Fibroblast of mammary gland (primary cell): ENCODE measurements around the gene MC1R.
A peak's percentile ranks its signal among the peaks of the same experiment; 100 is the strongest.

Source experiments
- DNase-seq: peaks from one replicate; pipeline ENCODE4 v3.0.0-alpha.2; 2010; ENCODE audit warnings: low read depth
- H3K4me3 ChIP-seq: 2 replicates; pipeline ENCODE4 v1.5.1; 2011; ENCODE audit warnings: low read depth, mild to moderate bottlenecking, low read length, moderate library complexity; ENCODE audit not compliant: control insufficient read depth
- TF ChIP-seq, protein P1 (sequence below): conservative IDR thresholded peaks from 2 replicates; pipeline ENCODE4 v1.5.1; 2011; ENCODE audit warnings: low read depth, low read length, inconsistent platforms; ENCODE audit not compliant: control insufficient read depth, insufficient read depth

Gene MC1R

DNA sequence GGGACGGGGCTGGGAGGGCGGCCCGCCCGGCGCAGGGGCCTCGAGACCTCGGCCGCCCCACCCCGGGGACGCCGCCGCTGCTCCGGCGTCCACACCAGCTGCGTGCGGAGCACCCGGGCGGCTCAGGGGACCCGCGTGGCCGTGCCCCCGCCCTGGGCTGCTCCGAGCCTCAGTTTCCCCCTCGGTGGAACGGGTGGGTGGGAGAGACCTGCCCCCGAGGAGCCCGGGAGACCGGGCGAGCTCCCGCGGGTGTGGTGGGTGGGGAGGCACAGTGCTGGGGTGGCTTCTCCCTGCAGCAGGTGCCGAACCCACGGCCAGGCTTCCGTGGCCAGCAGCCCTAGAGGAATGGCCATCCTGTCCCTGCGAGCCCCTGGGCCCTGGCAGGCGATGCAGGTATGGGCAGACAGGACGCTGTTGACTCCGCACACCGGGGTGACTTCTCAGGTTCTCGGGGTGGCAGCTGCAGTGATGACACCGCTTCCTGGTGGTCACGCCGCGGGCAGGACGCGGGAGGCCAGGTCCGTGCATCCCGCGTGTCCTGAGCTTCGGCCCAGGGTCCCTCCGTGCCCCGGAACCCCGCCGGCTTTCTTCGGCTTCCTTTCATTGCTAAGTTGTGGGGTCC lies 30.6 kb downstream of the MC1R start:
- no peak for DNase-seq
- H3K4me3 ChIP-seq, result peak overlapping the region; percentile 54
- TF ChIP-seq, protein P1, sequence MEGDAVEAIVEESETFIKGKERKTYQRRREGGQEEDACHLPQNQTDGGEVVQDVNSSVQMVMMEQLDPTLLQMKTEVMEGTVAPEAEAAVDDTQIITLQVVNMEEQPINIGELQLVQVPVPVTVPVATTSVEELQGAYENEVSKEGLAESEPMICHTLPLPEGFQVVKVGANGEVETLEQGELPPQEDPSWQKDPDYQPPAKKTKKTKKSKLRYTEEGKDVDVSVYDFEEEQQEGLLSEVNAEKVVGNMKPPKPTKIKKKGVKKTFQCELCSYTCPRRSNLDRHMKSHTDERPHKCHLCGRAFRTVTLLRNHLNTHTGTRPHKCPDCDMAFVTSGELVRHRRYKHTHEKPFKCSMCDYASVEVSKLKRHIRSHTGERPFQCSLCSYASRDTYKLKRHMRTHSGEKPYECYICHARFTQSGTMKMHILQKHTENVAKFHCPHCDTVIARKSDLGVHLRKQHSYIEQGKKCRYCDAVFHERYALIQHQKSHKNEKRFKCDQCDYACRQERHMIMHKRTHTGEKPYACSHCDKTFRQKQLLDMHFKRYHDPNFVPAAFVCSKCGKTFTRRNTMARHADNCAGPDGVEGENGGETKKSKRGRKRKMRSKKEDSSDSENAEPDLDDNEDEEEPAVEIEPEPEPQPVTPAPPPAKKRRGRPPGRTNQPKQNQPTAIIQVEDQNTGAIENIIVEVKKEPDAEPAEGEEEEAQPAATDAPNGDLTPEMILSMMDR, result no peak

DNA sequence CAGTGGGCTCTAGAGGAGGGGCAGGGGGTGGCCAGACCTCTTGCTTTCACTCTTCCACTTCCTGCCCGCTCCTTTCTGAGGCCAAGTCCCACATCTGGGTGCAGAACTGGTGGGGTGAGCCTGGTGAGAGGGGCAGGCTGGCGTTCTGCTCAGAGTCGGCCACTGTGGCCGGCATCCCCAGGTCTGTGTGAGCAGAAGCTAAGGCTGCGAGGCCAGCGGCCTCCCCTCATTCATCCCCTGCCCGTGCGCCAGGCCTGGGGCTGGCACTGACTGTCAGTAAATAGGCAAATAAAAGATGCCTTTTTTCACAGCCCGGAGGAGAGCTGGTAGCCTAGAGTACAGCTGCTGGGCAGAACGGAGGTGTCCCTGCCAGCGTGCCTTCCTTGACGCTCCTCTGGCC lies 31.1 kb downstream of the MC1R start:
- no peak for DNase-seq
- TF ChIP-seq, protein P1, result no peak
- peak overlapping the region; percentile 54 for H3K4me3 ChIP-seq

GRCh38 chr16:89951509-89951908 lies 32.8 kb downstream of the MC1R start:
- H3K4me3 ChIP-seq, result no peak overlapping the region
- no peak for DNase-seq
- TF ChIP-seq, protein P1, result no peak

DNA sequence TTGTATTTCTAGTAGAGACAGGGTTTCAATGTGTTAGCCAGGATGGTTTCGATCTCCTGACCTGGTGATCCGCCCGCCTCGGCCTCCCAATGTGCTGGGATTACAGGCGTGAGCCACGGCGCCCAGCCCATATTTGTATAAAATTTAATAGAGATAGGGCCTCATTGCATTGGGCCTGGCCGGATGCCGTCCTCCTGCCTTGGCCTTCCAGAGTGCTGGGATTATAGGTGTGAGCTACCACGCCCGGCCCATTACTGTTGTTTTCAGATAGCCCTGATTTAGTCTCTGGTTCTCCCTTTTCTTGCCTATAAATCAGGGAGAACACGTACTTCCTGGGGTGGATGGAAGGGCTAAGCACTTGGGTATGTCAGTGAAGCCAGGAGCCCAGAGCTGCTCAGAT lies 33.4 kb downstream of the MC1R start:
- DNase-seq, result no peak
- TF ChIP-seq, protein P1, result no peak
- H3K4me3 ChIP-seq, result no peak overlapping the region

GRCh38 chr16:89952551-89952950 lies 33.9 kb downstream of the MC1R start:
- TF ChIP-seq, protein P1, result no peak
- DNase-seq, result no peak
- H3K4me3 ChIP-seq, result no peak overlapping the region

GRCh38 chr16:89953671-89954406 lies 35.2 kb downstream of the MC1R start:
- no peak overlapping the region for H3K4me3 ChIP-seq
- no peak for DNase-seq
- TF ChIP-seq, protein P1, result no peak

DNA sequence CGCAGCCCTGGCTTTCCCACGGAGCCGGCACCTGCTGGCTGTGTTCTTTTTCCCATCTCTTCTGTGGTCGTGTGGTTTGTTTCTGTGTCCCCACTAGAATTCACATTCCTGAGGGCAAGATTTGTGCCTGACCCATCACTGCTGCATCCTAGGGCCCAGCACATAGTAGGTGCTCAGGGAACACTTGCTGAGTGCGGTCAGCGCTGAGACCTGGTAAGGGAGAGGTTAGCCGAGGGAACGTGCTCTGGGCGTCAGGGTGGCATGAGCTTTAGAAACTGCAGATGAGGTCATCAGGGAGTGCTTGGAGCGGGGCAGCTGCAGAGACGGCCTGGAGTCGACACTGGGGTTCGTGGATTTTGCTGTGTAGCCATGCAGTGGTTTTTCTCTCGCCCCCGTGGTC lies 35.8 kb downstream of the MC1R start:
- no peak overlapping the region for H3K4me3 ChIP-seq
- TF ChIP-seq, protein P1, result no peak
- no peak for DNase-seq
